HG02610 (cell line): ENCODE data around the gene COL18A1.
"Not testable (repeated sequence)": the region's sequence is repeated elsewhere in the genome, so short reads cannot be mapped to it uniquely, and the experiment has no call there.

Experiments
- ATAC-seq: cut with Tn5 transposase; IDR thresholded peaks from one replicate; pipeline ENCODE4 v1.9.1; 2021; ENCODE audit warnings: mild to moderate bottlenecking, moderate library complexity; ENCODE audit not compliant: unreplicated experiment

Gene COL18A1

DNA sequence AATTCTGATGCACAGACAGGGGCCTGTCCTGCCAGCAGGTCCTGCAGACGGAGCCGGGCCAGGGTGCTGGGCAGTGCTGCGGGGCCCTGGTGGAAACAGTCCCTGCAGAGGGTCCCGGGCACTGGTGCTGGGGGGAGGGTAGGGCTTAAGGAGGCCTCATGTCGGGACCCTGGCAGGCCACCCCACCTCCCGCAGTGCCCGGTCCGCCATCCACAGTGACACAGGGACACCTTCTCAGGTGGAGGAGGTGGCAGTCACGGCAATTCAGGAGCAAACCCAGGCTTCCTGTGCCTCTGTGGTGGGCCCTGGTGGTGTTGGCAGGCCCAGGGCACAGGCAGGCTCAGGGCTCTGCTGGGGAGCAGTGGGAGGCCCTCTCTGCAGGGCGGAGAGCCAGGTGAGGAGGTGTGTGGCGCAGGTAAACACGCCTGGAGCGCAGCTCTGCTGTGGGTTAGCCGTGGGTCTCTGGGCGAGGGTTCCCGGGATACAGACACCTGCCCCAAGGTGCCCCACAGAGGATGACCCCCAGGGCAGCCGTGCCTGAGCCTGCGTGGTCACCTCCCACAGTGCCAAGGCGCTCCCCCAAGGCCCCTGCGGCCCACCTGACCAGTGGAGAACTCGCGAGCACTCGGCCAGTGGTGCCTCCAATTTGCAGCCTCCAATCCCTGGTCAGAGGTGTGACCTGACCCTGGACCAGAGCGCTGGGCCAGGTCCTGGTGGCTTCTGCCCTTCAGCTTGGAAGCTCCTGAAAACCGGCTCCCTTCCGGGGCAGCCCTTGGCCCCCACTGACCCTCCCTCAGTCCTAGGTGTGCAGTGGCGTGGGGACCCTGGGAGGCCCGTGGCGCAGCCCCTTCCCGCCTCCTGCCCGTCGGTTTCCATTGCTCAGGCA is 19.2 kb downstream of the COL18A1 start:
- ATAC-seq = no peak

DNA sequence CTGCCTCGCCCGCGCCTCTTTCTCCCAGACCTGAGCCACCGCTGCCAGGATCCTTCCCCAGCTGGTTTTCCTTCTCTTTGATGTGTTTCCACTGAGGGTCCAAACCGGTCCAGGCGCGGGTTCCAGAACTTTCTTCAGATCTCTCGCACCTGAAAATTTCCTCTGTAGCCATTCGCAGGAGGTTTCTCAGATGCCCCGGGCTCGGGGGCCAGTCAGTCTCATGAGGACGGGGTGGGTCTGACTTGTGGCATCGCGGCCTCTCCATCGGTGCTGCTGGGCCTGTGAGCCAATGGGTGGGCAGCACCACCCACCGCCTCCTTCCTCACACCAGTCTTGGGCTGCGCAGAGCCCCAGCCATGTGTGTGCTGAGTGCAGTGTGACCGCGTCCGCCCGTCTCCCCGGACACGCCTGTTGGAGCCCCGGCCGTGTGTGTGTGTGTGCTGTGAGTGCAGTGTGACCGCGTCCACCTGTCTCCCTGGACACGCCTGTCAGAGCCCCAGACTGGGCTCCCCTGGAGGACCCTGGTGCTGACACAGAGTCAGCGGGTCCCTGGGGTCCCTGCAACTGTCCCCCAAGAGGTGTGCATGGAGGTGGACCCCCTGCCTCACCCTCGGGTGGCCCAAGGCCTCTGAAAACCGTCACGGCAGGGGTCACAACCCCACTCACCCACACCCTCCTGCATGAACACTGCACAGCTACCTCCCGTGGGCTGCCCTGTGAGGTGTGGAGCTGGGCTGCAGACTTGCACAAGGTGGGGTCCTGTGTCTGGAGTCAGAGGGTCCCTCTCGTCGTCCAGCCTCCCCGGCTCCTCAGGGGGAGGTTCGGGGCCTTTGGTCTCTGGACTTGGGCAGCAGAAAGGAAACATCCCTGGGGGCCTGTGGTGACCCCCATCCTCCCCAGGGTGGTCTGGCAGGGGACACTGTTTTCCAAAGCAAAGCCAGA is 20.2 kb downstream of the COL18A1 start:
- ATAC-seq = no peak

- no peak for ATAC-seq
Observed at GRCh38 chr21:45427331-45428271, 22.6 kb downstream of the COL18A1 start.

- ATAC-seq = no peak
Observed at GRCh38 chr21:45428534-45428933, 23.6 kb downstream of the COL18A1 start.

DNA sequence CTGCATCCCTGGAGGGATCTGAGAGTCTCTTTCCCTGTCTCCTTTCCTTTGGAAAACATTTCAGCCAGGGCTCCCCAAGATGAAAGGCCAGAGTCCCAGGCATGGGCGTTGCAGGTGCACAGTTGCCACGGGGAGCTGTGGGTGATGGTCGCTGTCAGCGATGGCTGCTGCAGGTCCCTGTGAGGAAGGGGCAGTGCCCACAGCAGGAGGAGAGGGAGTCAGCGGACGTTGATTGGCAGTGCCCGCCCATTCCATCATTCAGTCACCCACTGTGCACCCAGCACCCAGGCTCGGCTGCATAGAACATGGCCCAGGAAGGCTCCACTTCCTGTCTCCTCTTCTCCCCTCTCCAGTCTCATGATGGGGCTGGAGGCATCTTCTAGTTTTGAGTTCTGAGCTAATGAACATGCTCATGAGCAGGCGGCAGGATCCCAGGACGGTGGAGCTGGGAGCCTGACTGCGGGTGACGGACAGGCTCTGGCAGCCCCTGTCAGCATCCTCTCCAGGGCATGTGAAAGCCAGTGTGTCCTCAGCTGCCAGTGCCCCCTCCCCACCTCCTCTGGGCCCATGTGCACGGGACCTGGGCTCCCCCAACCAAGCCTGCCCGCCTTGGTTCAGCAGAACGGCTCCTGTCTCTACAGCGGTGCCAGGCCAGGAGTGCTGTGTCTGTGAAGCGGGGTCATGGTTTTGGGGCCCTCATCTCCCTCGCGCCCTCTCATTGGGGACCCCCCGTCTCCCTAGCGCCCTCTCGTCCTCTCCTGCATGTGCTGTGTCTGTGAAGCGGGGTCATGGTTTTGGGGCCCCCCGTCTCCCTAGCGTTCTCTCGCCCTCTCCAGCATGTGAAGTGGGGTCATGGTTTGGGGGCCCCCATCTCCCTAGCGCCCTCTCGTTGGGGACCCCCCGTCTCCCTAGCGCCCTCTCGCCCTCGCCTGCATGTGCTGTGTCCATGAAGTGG is 24.5 kb downstream of the COL18A1 start:
- ATAC-seq = no peak

DNA sequence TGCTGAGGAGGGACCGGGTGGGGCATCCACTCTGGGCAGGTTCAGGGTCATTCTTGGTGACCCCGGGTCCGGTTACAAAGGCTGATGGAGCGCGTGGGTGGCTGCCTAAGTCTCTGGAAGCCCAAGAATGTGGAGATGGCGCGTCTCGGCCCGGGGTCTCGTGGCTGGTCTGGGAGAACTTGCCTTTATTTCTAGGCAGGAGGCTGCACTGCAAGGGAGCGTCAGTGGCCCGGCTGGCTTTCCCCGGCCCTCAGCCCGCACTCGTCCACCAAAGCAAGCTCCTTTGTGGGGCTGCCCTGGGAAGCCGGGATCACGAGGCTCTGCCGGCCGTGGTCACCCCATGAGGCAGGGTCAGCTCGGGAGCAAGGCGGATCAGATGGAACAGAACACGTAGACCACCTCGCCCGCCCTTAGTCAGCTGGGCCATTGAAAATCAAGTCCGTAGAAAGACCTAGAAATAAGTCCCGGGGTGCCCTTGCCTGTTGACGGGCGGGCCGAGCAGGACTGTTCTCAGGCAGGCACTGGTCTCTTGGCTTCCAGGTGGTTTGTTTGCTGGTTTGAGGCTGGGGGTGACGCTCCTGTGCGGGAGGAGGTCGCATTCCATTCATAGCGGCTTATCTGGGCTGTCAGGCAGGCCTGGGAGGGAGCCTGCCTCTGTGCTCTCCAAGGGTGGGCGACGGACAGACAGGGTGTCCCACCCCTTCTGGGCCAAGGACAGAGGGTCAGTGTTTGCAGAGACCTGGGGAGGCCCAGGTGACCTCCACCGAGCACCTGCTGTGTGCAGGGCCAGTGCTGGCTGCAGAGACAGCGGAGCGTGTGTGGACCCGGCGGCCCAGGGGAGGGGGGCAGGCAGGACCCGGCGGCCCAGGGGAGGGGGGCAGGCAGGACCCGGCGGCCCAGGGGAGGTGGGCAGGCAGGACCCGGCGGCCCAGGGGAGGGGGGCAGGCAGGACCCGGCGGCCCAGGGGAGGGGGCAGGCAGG is 25.8 kb downstream of the COL18A1 start:
- ATAC-seq = no peak

GRCh38 chr21:45431781-45432572 is 27.0 kb downstream of the COL18A1 start:
- ATAC-seq = no peak

DNA sequence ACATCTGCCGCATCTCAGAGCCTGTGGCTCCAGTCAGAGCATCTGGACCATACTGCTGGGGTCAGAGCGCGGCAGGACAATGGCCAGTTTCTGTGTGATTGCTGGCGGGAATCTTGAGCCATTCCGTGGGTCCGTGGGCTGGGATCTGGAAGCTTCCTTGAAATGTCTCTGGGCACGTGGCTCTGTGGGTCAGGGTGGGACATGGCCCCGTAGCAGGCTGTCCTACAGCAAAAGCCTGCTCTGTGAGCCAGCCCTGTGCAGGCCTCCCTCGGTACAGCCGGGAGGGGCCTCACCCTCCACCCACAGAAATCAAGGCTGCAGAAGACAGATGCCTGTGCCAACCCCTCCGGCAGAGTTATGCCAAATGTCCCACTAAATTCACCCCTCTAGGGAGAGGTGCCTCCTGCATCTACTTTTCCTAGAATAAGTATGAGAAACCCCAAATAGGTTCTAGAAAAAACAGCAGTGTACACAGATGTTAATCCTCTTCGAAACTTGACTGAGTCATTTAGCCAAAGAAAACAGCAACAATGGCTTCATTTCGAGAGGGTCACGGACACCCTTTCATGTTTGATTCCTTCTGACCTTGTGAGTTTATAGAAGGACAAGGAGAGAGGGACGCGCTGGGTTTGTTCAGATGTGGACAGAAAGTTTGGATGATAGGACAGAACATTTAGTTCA is 27.8 kb downstream of the COL18A1 start:
- ATAC-seq = no peak

GRCh38 chr21:45433301-45433700 is 28.3 kb downstream of the COL18A1 start:
- ATAC-seq = no peak

- no peak for ATAC-seq
Observed at GRCh38 chr21:45433911-45434644, 29.1 kb downstream of the COL18A1 start.

DNA sequence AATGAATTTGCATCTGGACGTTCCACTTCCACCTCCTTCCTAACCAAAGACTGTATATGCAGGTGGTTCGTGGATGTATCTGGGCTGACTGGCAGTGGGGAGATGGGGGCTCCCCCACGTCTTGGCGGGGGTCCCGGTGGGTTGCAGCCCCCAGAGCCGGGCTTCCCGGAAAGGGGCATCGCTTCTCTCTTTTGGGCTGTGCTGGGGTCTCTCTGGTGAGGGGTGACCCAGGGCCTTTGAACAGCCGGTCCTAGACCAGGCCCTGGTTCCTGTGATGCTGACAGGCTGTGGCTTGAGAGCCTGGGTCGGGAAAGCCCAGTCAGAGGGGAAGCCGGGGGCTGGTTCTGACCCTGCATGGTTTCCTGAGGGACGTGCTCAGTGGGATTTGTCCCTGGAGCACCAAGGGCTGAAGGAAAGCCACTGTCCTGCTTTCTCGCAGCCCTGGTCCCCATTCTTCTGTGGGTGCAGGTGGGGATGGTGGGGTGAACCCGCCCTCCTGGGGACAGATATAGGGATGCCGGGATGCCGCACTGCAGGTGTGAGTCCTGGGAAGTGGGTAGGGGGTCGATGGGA is 29.8 kb downstream of the COL18A1 start:
- no peak for ATAC-seq

GRCh38 chr21:45435405-45435981 is 30.5 kb downstream of the COL18A1 start:
- ATAC-seq = no peak

GRCh38 chr21:45436351-45437065 is 31.5 kb downstream of the COL18A1 start:
- ATAC-seq = no peak

DNA sequence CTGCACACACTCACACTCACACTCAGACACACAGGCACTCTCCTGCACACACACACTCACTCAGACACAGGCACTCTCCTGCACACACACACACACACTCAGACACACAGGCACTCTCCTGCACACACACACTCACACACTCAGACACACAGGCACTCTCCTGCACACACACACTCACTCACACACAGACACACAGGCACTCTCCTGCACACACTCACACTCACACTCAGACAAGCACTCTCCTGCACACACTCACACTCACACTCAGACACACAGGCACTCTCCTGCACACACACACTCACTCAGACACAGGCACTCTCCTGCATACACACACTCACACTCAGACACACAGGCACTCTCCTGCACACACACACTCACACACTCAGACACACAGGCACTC is 32.9 kb downstream of the COL18A1 start:
- not testable (repeated sequence) for ATAC-seq
